ENCODE measurements around the gene RNU4-1.

Gene RNU4-1

GRCh38 chr12:120283318-120283717, 9.7 kb downstream of the RNU4-1 start:
- Histone ChIP-seq H3K9ac (ENCODE audit: low read length) (no peak overlapping the region), H3K27me3 (ENCODE audit: control insufficient read depth, insufficient read depth, low read length) (no peaks in the 10 kb centered on the region), H3K4me3 (ENCODE audit: low read length) (no peak overlapping the region), H3K36me3 (ENCODE audit: control insufficient read depth, insufficient read depth, low read length) (no peaks in the 10 kb centered on the region), H3K4me1 (ENCODE audit: control insufficient read depth, insufficient read depth, low read length) (no peaks in the 10 kb centered on the region), H3K27ac (ENCODE audit: low read depth, low read length) (no peak overlapping the region)

GRCh38 chr12:120278137-120279069, 14.6 kb downstream of the RNU4-1 start:
- H3K36me3 ChIP-seq (ENCODE audit: control insufficient read depth, insufficient read depth, low read length) = no peaks in the 10 kb centered on the region
- no peak overlapping the region for H3K9ac ChIP-seq (ENCODE audit: low read length)
- H3K27me3 ChIP-seq (ENCODE audit: control insufficient read depth, insufficient read depth, low read length) = no peaks in the 10 kb centered on the region
- H3K27ac ChIP-seq (ENCODE audit: low read depth, low read length) = no peak overlapping the region
- H3K4me3 ChIP-seq (ENCODE audit: low read length) = no peak overlapping the region
- H3K4me1 ChIP-seq (ENCODE audit: control insufficient read depth, insufficient read depth, low read length) = no peaks in the 10 kb centered on the region

GRCh38 chr12:120276734-120277133, 16.3 kb downstream of the RNU4-1 start:
- Histone ChIP-seq H3K9ac (ENCODE audit: low read length) (no peak overlapping the region), H3K4me3 (ENCODE audit: low read length) (no peak overlapping the region), H3K4me1 (ENCODE audit: control insufficient read depth, insufficient read depth, low read length) (no peaks in the 10 kb centered on the region), H3K27me3 (ENCODE audit: control insufficient read depth, insufficient read depth, low read length) (no peaks in the 10 kb centered on the region), H3K36me3 (ENCODE audit: control insufficient read depth, insufficient read depth, low read length) (no peaks in the 10 kb centered on the region), H3K27ac (ENCODE audit: low read depth, low read length) (no peak overlapping the region)

- H3K27ac ChIP-seq (ENCODE audit: low read depth, low read length) = no peak overlapping the region
- no peaks in the 10 kb centered on the region for H3K36me3 ChIP-seq (ENCODE audit: control insufficient read depth, insufficient read depth, low read length)
- H3K9ac ChIP-seq (ENCODE audit: low read length) = no peak overlapping the region
- peaks cover 16% of the 10 kb centered on the region for H3K4me1 ChIP-seq (ENCODE audit: control insufficient read depth, insufficient read depth, low read length)
- H3K27me3 ChIP-seq (ENCODE audit: control insufficient read depth, insufficient read depth, low read length) = no peaks in the 10 kb centered on the region
- no peak overlapping the region for H3K4me3 ChIP-seq (ENCODE audit: low read length)
These were observed 25.3 kb downstream of the RNU4-1 start for GRCh38 chr12:120267736-120268135.

GRCh38 chr12:120266180-120266870, 26.7 kb downstream of the RNU4-1 start:
- H3K27ac ChIP-seq (ENCODE audit: low read depth, low read length) = no peak overlapping the region
- H3K27me3 ChIP-seq (ENCODE audit: control insufficient read depth, insufficient read depth, low read length) = no peaks in the 10 kb centered on the region
- H3K4me1 ChIP-seq (ENCODE audit: control insufficient read depth, insufficient read depth, low read length) = peaks cover 23% of the 10 kb centered on the region
- no peaks in the 10 kb centered on the region for H3K36me3 ChIP-seq (ENCODE audit: control insufficient read depth, insufficient read depth, low read length)
- H3K4me3 ChIP-seq (ENCODE audit: low read length) = peak overlapping the region; percentile 25
- no peak overlapping the region for H3K9ac ChIP-seq (ENCODE audit: low read length)

GRCh38 chr12:120265473-120266179, 27.4 kb downstream of the RNU4-1 start, which contains the start of gene PXN:
TSS of gene PXN (minus strand) at chr12:120265730. CDS start at chr12:120265629, 101 bp downstream.
- H3K4me1 ChIP-seq (ENCODE audit: control insufficient read depth, insufficient read depth, low read length) = peaks cover 23% of the 10 kb centered on the region
- peak within 1 kb of the TSS; percentile 55 for H3K27ac ChIP-seq (ENCODE audit: low read depth, low read length)
- H3K27me3 ChIP-seq (ENCODE audit: control insufficient read depth, insufficient read depth, low read length) = no peaks in the 10 kb centered on the region
- H3K36me3 ChIP-seq (ENCODE audit: control insufficient read depth, insufficient read depth, low read length) = no peaks in the 10 kb centered on the region
- peak within 1 kb of the TSS; percentile 58 for H3K9ac ChIP-seq (ENCODE audit: low read length)
- H3K4me3 ChIP-seq (ENCODE audit: low read length) = peak within 1 kb of the TSS; percentile 82

GRCh38 chr12:120264904-120265472, 28.0 kb downstream of the RNU4-1 start:
- Histone ChIP-seq H3K9ac (ENCODE audit: low read length) (peak overlapping the region; percentile 58), H3K27me3 (ENCODE audit: control insufficient read depth, insufficient read depth, low read length) (no peaks in the 10 kb centered on the region), H3K27ac (ENCODE audit: low read depth, low read length) (peak overlapping the region; percentile 55), H3K36me3 (ENCODE audit: control insufficient read depth, insufficient read depth, low read length) (no peaks in the 10 kb centered on the region), H3K4me3 (ENCODE audit: low read length) (peak overlapping the region; percentile 82), H3K4me1 (ENCODE audit: control insufficient read depth, insufficient read depth, low read length) (peaks cover 25% of the 10 kb centered on the region)

- Histone ChIP-seq H3K27ac (ENCODE audit: low read depth, low read length) (peak overlapping the region; percentile 55), H3K4me3 (ENCODE audit: low read length) (peak overlapping the region; percentile 82), H3K4me1 (ENCODE audit: control insufficient read depth, insufficient read depth, low read length) (peaks cover 28% of the 10 kb centered on the region), H3K27me3 (ENCODE audit: control insufficient read depth, insufficient read depth, low read length) (no peaks in the 10 kb centered on the region), H3K36me3 (ENCODE audit: control insufficient read depth, insufficient read depth, low read length) (no peaks in the 10 kb centered on the region), H3K9ac (ENCODE audit: low read length) (peak overlapping the region; percentile 58)
These were observed 28.7 kb downstream of the RNU4-1 start for GRCh38 chr12:120264086-120264903.

- Histone ChIP-seq H3K4me1 (ENCODE audit: control insufficient read depth, insufficient read depth, low read length) (peaks cover 28% of the 10 kb centered on the region), H3K4me3 (ENCODE audit: low read length) (peak overlapping the region; percentile 82), H3K36me3 (ENCODE audit: control insufficient read depth, insufficient read depth, low read length) (no peaks in the 10 kb centered on the region), H3K27ac (ENCODE audit: low read depth, low read length) (peak overlapping the region; percentile 55), H3K9ac (ENCODE audit: low read length) (no peak overlapping the region), H3K27me3 (ENCODE audit: control insufficient read depth, insufficient read depth, low read length) (no peaks in the 10 kb centered on the region)
These were observed 29.3 kb downstream of the RNU4-1 start for GRCh38 chr12:120263748-120264085.

GRCh38 chr12:120262852-120263747, 29.9 kb downstream of the RNU4-1 start:
- no peaks in the 10 kb centered on the region for H3K36me3 ChIP-seq (ENCODE audit: control insufficient read depth, insufficient read depth, low read length)
- H3K27me3 ChIP-seq (ENCODE audit: control insufficient read depth, insufficient read depth, low read length) = no peaks in the 10 kb centered on the region
- H3K4me1 ChIP-seq (ENCODE audit: control insufficient read depth, insufficient read depth, low read length) = peaks cover 32% of the 10 kb centered on the region
- peak overlapping the region; percentile 55 for H3K27ac ChIP-seq (ENCODE audit: low read depth, low read length)
- H3K9ac ChIP-seq (ENCODE audit: low read length) = peak overlapping the region; percentile 22
- H3K4me3 ChIP-seq (ENCODE audit: low read length) = peak overlapping the region; percentile 82
